Adrenal gland (tissue), 12 donors: ENCODE data around the gene CD151. TPM values are rescaled to one million over a fixed set of nuclear protein-coding genes. Genes with fewer than 3 reads are reported as not detected.

Experiments used
- DNase-seq, 7 donors: peaks; one replicate each; pipeline ENCODE4 v3.0.0-alpha.2; 2019 to 2020
- H3K27ac ChIP-seq, 5 donors: fragments of 200-600 bp; sonication (generic) in 4 of 5; 1 replicate in 3 of 5; 2 replicates in 2 of 5; pipeline versions ENCODE4 v1.5.1 to v1.8.0; 2016 to 2020; ENCODE audit warnings: mild to moderate bottlenecking in 1 of 5
- H3K27me3 ChIP-seq: fragments of 200-600 bp; 2 replicates; pipeline ENCODE4 v1.8.0; 2021
- H3K36me3 ChIP-seq, 2 donors: fragments of 200-600 bp; replicated peaks in 1 of 2; 1 replicate in 1 of 2; 2 replicates in 1 of 2; pipeline versions ENCODE4 v1.5.1 to v1.8.0; 2018 to 2022
- H3K4me1 ChIP-seq, 2 donors: fragments of 200-600 bp; replicated peaks in 1 of 2; 1 replicate in 1 of 2; 2 replicates in 1 of 2; pipeline versions ENCODE4 v1.5.1 to v1.8.0; 2018 to 2021
- H3K4me3 ChIP-seq, 4 donors: fragments of 200-600 bp; sonication (generic) in 3 of 4; one replicate each; pipeline ENCODE4 v1.5.1; 2016 to 2018
- H3K9me3 ChIP-seq, 3 donors: fragments of 200-600 bp; sonication (generic) in 1 of 3; replicated peaks in 1 of 3; 1 replicate in 2 of 3; 2 replicates in 1 of 3; pipeline versions ENCODE4 v1.5.1 to v1.8.0; 2016 to 2021
- POLR2A ChIP-seq, 2 donors: fragments of 450-650 bp; IDR thresholded peaks; one replicate each; pipeline ENCODE4 v1.6.1; 2017; ENCODE audit warnings: antibody characterized with exemption in 2 of 2, mild to moderate bottlenecking in 2 of 2, moderate library complexity in 1 of 2
- WGBS, 4 donors: extraction: QIAGEN DNeasy Blood & Tissue Kit in 2 of 4; methylation state at CpG; one replicate each; pipeline versions ENCODE4 v1.1.5 to v1.1.7; 2013 to 2017; 5-methylcytosine and 5-hydroxymethylcytosine counted together
- intact Hi-C, 2 donors: fragments of 100-400 bp; cut with DNase I; formaldehyde crosslinking; loops; one replicate each; pipeline versions ENCODE4 v1.14.1 to v1.15.0; 2022 to 2023
- polyA plus RNA-seq, 3 donors: library from polyadenylated mRNA; stranded (reverse); fragments of 200-250 nt in 2 of 3; fragments of 350-450 nt in 1 of 3; fragmentation: Illumina TruSeq in 1 of 3; extraction: RNeasy Lipid Tissue Mini Kit (QIAGEN cat#74804) in 1 of 3; gene quantifications; one replicate each; pipeline ENCODE4 v1.2.3, GENCODE V29; 2013 to 2014
- total RNA-seq, 9 donors: library from RNA; depleted of rRNA in 4 of 9; stranded (reverse); fragments of >200 nt in 4 of 9; fragments of 120-200 nt in 1 of 9; fragmentation: NEBNext Ultra II Directional in 1 of 9; extraction: Animal tissue kit (Norgen Biotek cat#: 25700) in 1 of 9; gene quantifications; one replicate each; pipeline versions ENCODE4 v1.1.0 to v1.2.4, GENCODE V29; 2013 to 2023
- TF ChIP-seq, protein P1 (sequence below), 6 experiments: fragments of 450-650 bp in 4 of 6; fragments of 200-600 bp in 2 of 6; sonication (generic) in 1 of 6; IDR thresholded peaks; 1 replicate in 5 of 6; 2 replicates in 1 of 6; pipeline versions ENCODE4 v1.5.1 to v1.8.0; 2016 to 2021; ENCODE audit warnings: antibody characterized with exemption in 6 of 6, mild to moderate bottlenecking in 2 of 6, moderate library complexity in 1 of 6
- donor health status: healthy with polysubstance abuse.
- donor health status: Bipolar disorder and iron deficiency.
- donor health status: DM: yes; HTN: yes; CAD: no.
- donor health status: DM: no; HTN: no; CAD: no.
- donor health status: DM: no; HTN: no; CAD: no.
- donor health status: DM: yes; HTN: yes; CAD: no.

Gene CD151
- total and polyA plus RNA-seq, 12 donors, result 111 to 387 (median 285) TPM

DNA sequence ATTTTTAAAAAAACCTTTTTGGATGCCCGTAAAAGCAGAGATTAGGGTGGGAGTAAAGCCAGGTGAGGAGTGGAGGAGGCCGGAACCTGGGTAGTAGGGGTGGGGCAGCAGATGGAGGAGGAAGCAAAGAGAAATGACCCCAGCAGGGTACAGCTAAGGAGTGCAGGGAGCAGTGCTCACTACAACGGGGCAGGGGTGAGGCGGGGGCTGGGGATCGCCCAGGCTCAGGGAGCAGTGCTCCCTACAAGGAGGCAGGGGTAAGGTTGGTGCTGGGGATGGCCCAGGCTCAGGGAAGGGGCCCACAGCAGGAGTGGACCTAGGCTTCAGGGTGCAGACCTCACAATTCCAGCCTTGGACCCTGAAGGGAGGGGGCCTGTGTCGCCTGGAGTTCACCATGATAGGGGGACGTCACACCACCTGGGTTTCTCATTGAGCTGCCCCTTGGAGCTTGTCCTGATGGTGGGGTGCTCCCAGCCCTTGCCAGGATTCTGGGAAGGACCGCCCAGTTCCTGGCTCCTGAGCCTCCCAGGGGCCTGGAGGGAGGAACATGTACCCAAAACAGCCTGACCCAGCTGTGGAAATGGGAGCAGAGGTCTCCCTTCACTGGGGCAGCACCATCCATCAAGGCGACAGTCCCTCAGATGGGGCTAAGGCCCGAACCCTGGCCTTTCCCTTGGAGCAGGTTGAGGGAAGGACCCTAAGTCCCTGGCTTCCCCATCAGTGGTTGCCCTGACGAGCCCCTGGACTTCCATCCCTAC is 16.9 kb upstream of the CD151 start:
- intact Hi-C loops, result no loop called here
- Histone ChIP-seq H3K27me3 (no peaks in the 10 kb centered on the region), H3K4me3 (no peak overlapping the region), H3K9me3 (no peaks in the 10 kb centered on the region), H3K27ac (no peak overlapping the region), H3K36me3 (peaks cover 0 to 26% of the 10 kb centered on the region in 2 donors), H3K4me1 (peaks cover 20 to 25% of the 10 kb centered on the region in 2 donors)
- no peak for TF ChIP-seq POLR2A (IDR thresholded peaks at IDR 0.05)
- TF ChIP-seq, protein P1, sequence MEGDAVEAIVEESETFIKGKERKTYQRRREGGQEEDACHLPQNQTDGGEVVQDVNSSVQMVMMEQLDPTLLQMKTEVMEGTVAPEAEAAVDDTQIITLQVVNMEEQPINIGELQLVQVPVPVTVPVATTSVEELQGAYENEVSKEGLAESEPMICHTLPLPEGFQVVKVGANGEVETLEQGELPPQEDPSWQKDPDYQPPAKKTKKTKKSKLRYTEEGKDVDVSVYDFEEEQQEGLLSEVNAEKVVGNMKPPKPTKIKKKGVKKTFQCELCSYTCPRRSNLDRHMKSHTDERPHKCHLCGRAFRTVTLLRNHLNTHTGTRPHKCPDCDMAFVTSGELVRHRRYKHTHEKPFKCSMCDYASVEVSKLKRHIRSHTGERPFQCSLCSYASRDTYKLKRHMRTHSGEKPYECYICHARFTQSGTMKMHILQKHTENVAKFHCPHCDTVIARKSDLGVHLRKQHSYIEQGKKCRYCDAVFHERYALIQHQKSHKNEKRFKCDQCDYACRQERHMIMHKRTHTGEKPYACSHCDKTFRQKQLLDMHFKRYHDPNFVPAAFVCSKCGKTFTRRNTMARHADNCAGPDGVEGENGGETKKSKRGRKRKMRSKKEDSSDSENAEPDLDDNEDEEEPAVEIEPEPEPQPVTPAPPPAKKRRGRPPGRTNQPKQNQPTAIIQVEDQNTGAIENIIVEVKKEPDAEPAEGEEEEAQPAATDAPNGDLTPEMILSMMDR (IDR thresholded peaks at IDR 0.05), result no peak
- no peak for DNase-seq
- 81 to 89% (median 87%) methylated on average over 9 to 11 of the region's 11 CpGs for WGBS, 4 donors

DNA sequence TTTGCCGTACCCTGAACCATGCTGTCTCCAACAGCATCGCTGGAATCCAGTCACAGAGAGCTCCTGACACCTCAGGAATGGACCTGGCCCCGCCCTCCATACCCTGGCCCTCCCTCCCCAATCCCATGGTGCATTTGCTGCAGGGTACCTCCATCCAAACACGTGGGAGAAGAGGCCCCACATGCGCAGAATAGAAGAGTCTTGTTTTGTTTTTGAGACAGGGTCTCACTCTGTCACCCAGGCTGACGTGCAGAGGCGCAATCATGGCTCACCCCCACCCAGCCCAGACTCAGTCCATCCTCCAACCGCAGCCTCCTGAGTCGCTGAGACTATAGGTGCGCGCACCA is 16.3 kb upstream of the CD151 start:
- Histone ChIP-seq H3K4me1 (peaks cover 20 to 25% of the 10 kb centered on the region in 2 donors), H3K4me3 (no peak overlapping the region), H3K27ac (no peak overlapping the region), H3K9me3 (no peaks in the 10 kb centered on the region), H3K36me3 (peaks cover 0 to 24% of the 10 kb centered on the region in 2 donors), H3K27me3 (no peaks in the 10 kb centered on the region)
- no peak for DNase-seq
- TF ChIP-seq POLR2A (IDR thresholded peaks at IDR 0.05), result no peak
- TF ChIP-seq, protein P1 (IDR thresholded peaks at IDR 0.05), result no peak
- 84 to 88% (median 86%) methylated on average over 8 to 11 of the region's 11 CpGs for WGBS, 4 donors
- intact Hi-C loops, result no loop called here

DNA sequence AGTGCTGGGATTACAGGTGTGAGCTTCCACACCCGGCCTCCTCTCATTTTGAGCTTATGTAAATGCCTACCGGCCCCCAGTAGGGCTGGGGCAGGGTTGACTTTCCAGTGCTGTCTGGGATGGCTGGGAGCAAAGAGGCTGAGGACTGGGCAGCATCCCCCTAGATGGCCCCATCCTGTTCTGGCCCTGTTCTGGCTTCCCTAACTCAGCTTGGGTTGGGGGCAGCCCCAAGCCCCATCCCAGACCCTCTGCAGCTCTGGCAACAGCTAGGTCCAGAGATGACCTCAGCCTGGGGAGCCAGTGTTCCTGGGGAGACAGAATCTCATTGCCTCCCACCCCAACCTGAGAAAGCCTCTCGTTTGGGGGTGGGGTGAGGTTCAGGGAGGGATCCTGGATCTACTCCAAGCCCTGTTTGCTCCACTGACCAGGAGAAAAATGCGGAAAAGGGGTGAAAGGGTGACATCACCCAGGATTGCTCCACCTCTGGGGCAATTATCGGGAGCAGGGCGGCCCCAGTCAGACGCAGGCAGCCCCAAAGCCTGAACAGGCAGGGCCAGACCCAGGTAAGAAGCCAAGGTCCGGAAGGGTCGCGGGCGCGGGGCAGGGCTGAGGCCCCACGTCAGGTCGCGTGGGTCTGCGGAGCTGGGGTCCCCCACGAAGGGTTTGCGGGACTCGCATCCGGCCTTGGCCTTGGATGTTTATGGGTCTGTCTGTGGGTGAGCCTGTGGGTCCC is 14.2 kb upstream of the CD151 start, which contains the start of gene PNPLA2:
Gene PNPLA2 (plus strand): TSS at position 519 of the 733 bp plus-strand sequence. CDS start 805 bp downstream, outside the sequence.
- H3K4me3 ChIP-seq, result peak within 1 kb of the TSS; percentile 59 to 98 (median 84)
- peak within 1 kb of the TSS; percentile 71 to 98 (median 96) for H3K27ac ChIP-seq
- TF ChIP-seq POLR2A (IDR thresholded peaks at IDR 0.05), result peak in 1 of 2 donors; percentile 15
- TF ChIP-seq, protein P1 (IDR thresholded peaks at IDR 0.05), result no peak
- WGBS, 4 donors, result 15 to 35% (median 17%) methylated on average over 10 to 20 of the region's 20 CpGs
- peaks cover 0 to 14% of the 10 kb centered on the region in 2 donors for H3K36me3 ChIP-seq
- DNase-seq, result peak in 4 of 7 donors; percentile 39 to 68 (median 58)
- H3K4me1 ChIP-seq, result peaks cover 31 to 34% of the 10 kb centered on the region in 2 donors
- intact Hi-C loops, result no loop called here
- H3K27me3 ChIP-seq, result no peaks in the 10 kb centered on the region
- H3K9me3 ChIP-seq, result no peaks in the 10 kb centered on the region
